SU-DHL-6 (cell line): ENCODE measurements around the gene RDH16.

Source experiments
- H2AFZ ChIP-seq: fragments of 200-600 bp; sonication (generic); 2 replicates; pipeline ENCODE4 v1.6.1; 2014; ENCODE audit warnings: low read depth, mild to moderate bottlenecking, moderate library complexity, mixed read lengths, antibody characterized with exemption, low read length; ENCODE audit not compliant: severe bottlenecking
- H3F3A ChIP-seq: fragments of 200-600 bp; shearing (Covaris generic); 2 replicates; pipeline ENCODE4 v1.6.0; 2016; ENCODE audit warnings: antibody characterized with exemption, mild to moderate bottlenecking; ENCODE audit not compliant: insufficient read depth
- H3K27ac ChIP-seq: fragments of 200-600 bp; sonication (generic); 2 replicates; pipeline ENCODE4 v1.5.1; 2016; ENCODE audit warnings: low read depth, mild to moderate bottlenecking, low read length, moderate library complexity, mixed read lengths
- H3K27me3 ChIP-seq: fragments of 200-600 bp; sonication (generic), shearing (Covaris generic); 2 replicates; pipeline ENCODE4 v1.6.0; 2014; ENCODE audit warnings: mild to moderate bottlenecking, low read length
- H3K36me3 ChIP-seq: fragments of 200-600 bp; sonication (generic); 2 replicates; pipeline ENCODE4 v1.6.1; 2014; ENCODE audit warnings: mild to moderate bottlenecking, low read length, mixed read lengths
- H3K4me2 ChIP-seq: fragments of 300-600, 200-600 bp; shearing (Covaris generic), sonication (generic); 2 replicates; pipeline ENCODE4 v1.6.0; 2014; ENCODE audit warnings: low read length, low read depth, mild to moderate bottlenecking; ENCODE audit not compliant: poor library complexity, severe bottlenecking
- H3K4me3 ChIP-seq: fragments of 200-600 bp; sonication (generic); 2 replicates; pipeline ENCODE4 v1.5.1; 2014; ENCODE audit warnings: antibody characterized with exemption, low read length, mild to moderate bottlenecking, mixed read lengths; ENCODE audit not compliant: insufficient read depth, poor library complexity, severe bottlenecking
- H3K79me2 ChIP-seq: fragments of 200-600 bp; sonication (generic); 2 replicates; pipeline ENCODE4 v1.6.1; 2014; ENCODE audit warnings: mild to moderate bottlenecking, low read length, moderate library complexity; ENCODE audit not compliant: insufficient read depth
- H3K9ac ChIP-seq: fragments of 200-600 bp; sonication (generic); 2 replicates; pipeline ENCODE4 v1.7.0; 2014; ENCODE audit warnings: mild to moderate bottlenecking, low read length
- H3K9me2 ChIP-seq: fragments of 200-600 bp; sonication (generic); replicated peaks from 2 replicates; pipeline ENCODE4 v1.6.1; 2014; ENCODE audit warnings: low read length; ENCODE audit not compliant: insufficient read depth
- H3K9me3 ChIP-seq: fragments of 200-600 bp; sonication (generic); 2 replicates; pipeline ENCODE4 v1.6.1; 2014; ENCODE audit warnings: low read length, mixed read lengths; ENCODE audit not compliant: insufficient read depth
- H4K20me1 ChIP-seq: fragments of 200-600 bp; sonication (generic); 2 replicates; pipeline ENCODE4 v1.6.1; 2014; ENCODE audit warnings: low read depth, mild to moderate bottlenecking, antibody characterized with exemption, low read length, moderate library complexity, mixed read lengths
- EZH2phosphoT487 ChIP-seq: fragments of 200-600 bp; sonication (generic), shearing (Covaris generic); conservative IDR thresholded peaks from 2 replicates; pipeline ENCODE4 v1.6.1; 2018; ENCODE audit warnings: mild to moderate bottlenecking, antibody characterized with exemption, low read length, moderate library complexity, mixed read lengths
- TF ChIP-seq, protein P1 (sequence below): fragments of 200-600 bp; sonication (generic); IDR thresholded peaks from one replicate; pipeline ENCODE4 v1.5.1; 2017; ENCODE audit warnings: antibody characterized with exemption, mild to moderate bottlenecking, low read length, moderate library complexity; ENCODE audit not compliant: insufficient read depth, poor library complexity, severe bottlenecking

RDH16 gene

DNA sequence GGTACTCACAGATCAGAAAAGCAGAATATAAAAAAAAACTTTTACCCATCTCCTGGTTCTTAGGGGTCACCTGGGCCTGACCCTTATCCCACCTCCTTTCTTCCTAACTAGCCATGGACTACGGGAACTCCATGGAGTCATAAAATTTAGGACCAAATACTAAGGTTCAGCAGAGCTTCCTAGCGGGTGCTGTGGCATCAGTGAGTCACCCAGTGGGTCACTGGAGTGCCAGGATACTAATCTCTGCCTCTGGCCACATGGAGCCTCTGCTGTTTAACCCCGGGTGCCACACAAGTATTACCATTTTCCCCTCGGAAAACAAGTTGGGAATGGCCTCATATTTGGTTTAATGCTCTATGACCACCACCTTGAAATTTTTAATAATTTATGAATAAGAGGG lies 42.0 kb upstream of the RDH16 start:
- no peak for TF ChIP-seq EZH2phosphoT487
- TF ChIP-seq, protein P1, sequence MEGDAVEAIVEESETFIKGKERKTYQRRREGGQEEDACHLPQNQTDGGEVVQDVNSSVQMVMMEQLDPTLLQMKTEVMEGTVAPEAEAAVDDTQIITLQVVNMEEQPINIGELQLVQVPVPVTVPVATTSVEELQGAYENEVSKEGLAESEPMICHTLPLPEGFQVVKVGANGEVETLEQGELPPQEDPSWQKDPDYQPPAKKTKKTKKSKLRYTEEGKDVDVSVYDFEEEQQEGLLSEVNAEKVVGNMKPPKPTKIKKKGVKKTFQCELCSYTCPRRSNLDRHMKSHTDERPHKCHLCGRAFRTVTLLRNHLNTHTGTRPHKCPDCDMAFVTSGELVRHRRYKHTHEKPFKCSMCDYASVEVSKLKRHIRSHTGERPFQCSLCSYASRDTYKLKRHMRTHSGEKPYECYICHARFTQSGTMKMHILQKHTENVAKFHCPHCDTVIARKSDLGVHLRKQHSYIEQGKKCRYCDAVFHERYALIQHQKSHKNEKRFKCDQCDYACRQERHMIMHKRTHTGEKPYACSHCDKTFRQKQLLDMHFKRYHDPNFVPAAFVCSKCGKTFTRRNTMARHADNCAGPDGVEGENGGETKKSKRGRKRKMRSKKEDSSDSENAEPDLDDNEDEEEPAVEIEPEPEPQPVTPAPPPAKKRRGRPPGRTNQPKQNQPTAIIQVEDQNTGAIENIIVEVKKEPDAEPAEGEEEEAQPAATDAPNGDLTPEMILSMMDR, result no peak
- H2AFZ ChIP-seq, result no peak overlapping the region
- no peaks in the 10 kb centered on the region for H3F3A ChIP-seq
- no peak overlapping the region for H3K4me2 ChIP-seq
- no peaks in the 10 kb centered on the region for H3K9me3 ChIP-seq
- no peak overlapping the region for H3K27ac ChIP-seq
- no peak overlapping the region for H3K4me3 ChIP-seq
- H3K9me2 ChIP-seq, result no peaks in the 10 kb centered on the region
- H3K9ac ChIP-seq, result no peak overlapping the region
- H3K36me3 ChIP-seq, result no peaks in the 10 kb centered on the region
- H4K20me1 ChIP-seq, result no peaks in the 10 kb centered on the region
- H3K79me2 ChIP-seq, result no peaks in the 10 kb centered on the region
- no peaks in the 10 kb centered on the region for H3K27me3 ChIP-seq

DNA sequence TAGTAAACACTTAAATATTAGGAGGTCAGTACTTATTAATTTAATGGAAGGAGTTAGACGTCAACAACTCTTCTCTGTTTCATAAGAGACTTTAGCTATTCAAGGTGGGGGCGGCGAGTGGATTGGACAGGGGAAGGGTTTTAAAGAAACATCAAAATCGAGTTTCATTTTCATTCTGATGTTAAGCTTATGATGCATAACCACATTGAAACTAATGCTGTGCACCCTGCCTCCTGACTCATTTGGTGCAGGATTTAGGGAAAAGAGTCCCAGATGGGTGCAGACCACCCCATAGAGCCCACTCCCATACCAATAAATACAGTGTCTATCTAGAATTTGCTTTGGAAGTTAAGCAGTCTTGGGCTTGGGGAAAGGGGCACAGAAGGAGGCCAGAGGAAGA lies 41.6 kb upstream of the RDH16 start:
- TF ChIP-seq, protein P1, result no peak
- H4K20me1 ChIP-seq, result no peaks in the 10 kb centered on the region

DNA sequence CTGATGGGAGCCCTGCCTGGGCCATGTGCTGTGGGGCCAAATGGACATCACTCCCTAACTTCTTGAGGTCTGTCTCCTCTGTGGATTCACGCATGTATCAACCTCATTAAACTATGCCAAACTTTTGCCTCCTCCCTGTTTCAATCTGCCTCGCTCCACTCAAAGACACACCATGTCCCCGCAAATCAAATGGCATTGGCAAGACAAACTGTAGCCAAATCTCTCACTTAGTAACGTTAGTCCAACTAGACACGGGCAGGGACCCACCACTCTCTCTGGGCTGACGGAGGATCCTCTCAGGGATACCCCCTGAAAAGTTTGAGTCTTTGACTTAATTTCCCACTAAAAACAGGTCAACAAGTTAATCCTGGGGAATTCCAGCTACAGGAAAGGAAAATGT lies 40.9 kb upstream of the RDH16 start:
- Histone ChIP-seq H3K9ac (no peak overlapping the region), H2AFZ (no peak overlapping the region), H3K79me2 (no peaks in the 10 kb centered on the region), H3K27ac (no peak overlapping the region), H4K20me1 (no peaks in the 10 kb centered on the region), H3K9me2 (no peaks in the 10 kb centered on the region), H3K4me2 (no peak overlapping the region), H3K36me3 (no peaks in the 10 kb centered on the region), H3K4me3 (no peak overlapping the region), H3K27me3 (no peaks in the 10 kb centered on the region), H3K9me3 (no peaks in the 10 kb centered on the region), H3F3A (no peaks in the 10 kb centered on the region)
- TF ChIP-seq, protein P1, result no peak
- no peak for TF ChIP-seq EZH2phosphoT487

More for the DNA sequence above, 41.6 kb upstream of the RDH16 start:
- no peak overlapping the region for H3K4me2 ChIP-seq
- H3K9ac ChIP-seq, result no peak overlapping the region
- H3K27ac ChIP-seq, result no peak overlapping the region
- no peaks in the 10 kb centered on the region for H3K9me3 ChIP-seq
- no peaks in the 10 kb centered on the region for H3F3A ChIP-seq
- H3K36me3 ChIP-seq, result no peaks in the 10 kb centered on the region
- H3K27me3 ChIP-seq, result no peaks in the 10 kb centered on the region
- no peak overlapping the region for H3K4me3 ChIP-seq
- H3K79me2 ChIP-seq, result no peaks in the 10 kb centered on the region
- H3K9me2 ChIP-seq, result no peaks in the 10 kb centered on the region
- H2AFZ ChIP-seq, result no peak overlapping the region
